K562 (cell line): Measurements from ENCODE around the gene ARF5. TPM values are rescaled to one million over a fixed set of nuclear protein-coding genes. Genes with fewer than 3 reads are reported as not detected.
A peak's percentile ranks its signal among the peaks of the same experiment; 100 is the strongest.

Source experiments
- CC2D1A ChIP-seq: fragments of 450-650 bp; IDR thresholded peaks from 2 replicates; pipeline ENCODE4 v1.6.1; 2017; ENCODE audit warnings: mild to moderate bottlenecking
- CGGBP1 ChIP-seq: fragments of 250-450 bp; sonication (Bioruptor Pico); IDR thresholded peaks from 2 replicates; pipeline ENCODE4 v1.9.0; 2021; ENCODE audit warnings: mild to moderate bottlenecking
- EGR1 ChIP-seq: fragments of 450-650 bp; conservative IDR thresholded peaks from 2 replicates; pipeline ENCODE4 v1.6.1; 2017; ENCODE audit warnings: mild to moderate bottlenecking
- HNRNPK ChIP-seq: fragments of 200-400 bp; formaldehyde crosslinking; IDR thresholded peaks from one replicate; pipeline ENCODE4 v1.6.1; 2018; ENCODE audit warnings: mild to moderate bottlenecking, low read depth, low read length; ENCODE audit not compliant: poor library complexity, severe bottlenecking
- MLX ChIP-seq, 2 experiments: fragments of 450-650 bp in 1 of 2; sonication (generic) in 1 of 2; formaldehyde crosslinking; conservative IDR thresholded peaks; 2 replicates each; pipeline versions ENCODE4 v1.4.0 to v1.8.1; 2020 to 2022; ENCODE audit warnings: mild to moderate bottlenecking in 1 of 2, missing genetic modification reagents in 1 of 2
- NFE2 ChIP-seq: IDR thresholded peaks from 2 replicates; pipeline ENCODE4 v1.6.1; 2014; ENCODE audit warnings: antibody characterized with exemption, low read depth
- NR0B1 ChIP-seq: fragments of 450-650 bp; IDR thresholded peaks from one replicate; pipeline ENCODE4 v1.6.1; 2018; ENCODE audit warnings: mild to moderate bottlenecking, moderate library complexity; ENCODE audit not compliant: partially characterized antibody
- RFX1 ChIP-seq: fragments of 450-650 bp; IDR thresholded peaks from 2 replicates; pipeline ENCODE4 v1.6.1; 2016; ENCODE audit warnings: mild to moderate bottlenecking, moderate library complexity
- SMARCC2 ChIP-seq: fragments of 450-650 bp; IDR thresholded peaks from 2 replicates; pipeline ENCODE4 v1.6.1; 2017; ENCODE audit warnings: antibody characterized with exemption, moderate library complexity, mild to moderate bottlenecking, low read depth
- SMC3 ChIP-seq: conservative IDR thresholded peaks from 2 replicates; pipeline ENCODE4 v1.6.1; 2011; ENCODE audit warnings: low read depth, low read length, improper control_type of control experiment; ENCODE audit not compliant: insufficient read depth
- USF1 ChIP-seq: sonication (generic); formaldehyde crosslinking; IDR thresholded peaks from 2 replicates; pipeline ENCODE4 v1.9.0; 2022; ENCODE audit warnings: mild to moderate bottlenecking, missing genetic modification reagents
- ZBED1 ChIP-seq: IDR thresholded peaks from 2 replicates; pipeline ENCODE4 v1.6.1; 2014
- ZNF280A ChIP-seq: fragments of 450-650 bp; IDR thresholded peaks from 2 replicates; pipeline ENCODE4 v1.6.1; 2018; ENCODE audit warnings: mild to moderate bottlenecking, low read depth; ENCODE audit not compliant: partially characterized antibody
- polyA plus RNA-seq, 8 experiments: library from polyadenylated mRNA; depleted of rRNA in 4 of 8; stranded (reverse) in 5 of 8; unstranded in 3 of 8; fragments of >200 nt; fragmentation: Nextera tagmentation in 2 of 8; fragmentation: Illumina TruSeq in 1 of 8; extraction: Ambion mirVana in 2 of 8; extraction: Trizol in 1 of 8; gene quantifications; 2 replicates each; pipeline versions ENCODE4 v1.2.1 to v1.2.3, GENCODE V29; 2011 to 2014; ENCODE audit warnings: inconsistent platforms in 1 of 8, missing spikeins in 1 of 8
- total RNA-seq, 7 experiments: library from RNA; depleted of rRNA in 6 of 7; stranded (reverse); fragments of >200 nt in 6 of 7; fragmentation: Illumina TruSeq in 2 of 7; extraction: Trizol in 2 of 7; gene quantifications; 2 replicates each; pipeline versions ENCODE4 v1.2.1 to v1.2.3, GENCODE V29; 2011 to 2021; ENCODE audit warnings: low replicate concordance in 1 of 7

Gene ARF5
- total and polyA plus RNA-seq, 9 of the 15 experiments (the other 6 are each of a cell fraction or from before 2014, with no cell fraction given) = 8.1 to 290 (median 125) TPM

GRCh38 chr7:127585044-127585953, 2.9 kb upstream of the ARF5 start, which contains the start of gene GCC1 (continued):
- TF ChIP-seq SMC3 = 0 out of 2 replicates have a peak, but pooled peaks have one; percentile 3
- peak; percentile 67 for TF ChIP-seq EGR1
- TF ChIP-seq SMARCC2 = no peak
- no peak for TF ChIP-seq ZBED1
- no peak for TF ChIP-seq ZNF280A
- TF ChIP-seq CGGBP1 (CRISPR knock-in tag) = no peak; the same call in 1 of the 2 replicates
- no peak for TF ChIP-seq NR0B1
- TF ChIP-seq USF1 (CRISPR knock-in tag) = no peak
- no peak for TF ChIP-seq RFX1
- TF ChIP-seq HNRNPK = no peak
- peak; percentile 52 to 70; a peak in 2 of 4 replicates for TF ChIP-seq MLX (CRISPR knock-in tag; conservative IDR thresholded peaks at IDR 0.05)
- TF ChIP-seq NFE2 = no peak
- no peak for TF ChIP-seq CC2D1A
